ENCODE measurements around the gene KLHDC9. TPM values are rescaled to one million over a fixed set of nuclear protein-coding genes. Genes with fewer than 3 reads are reported as not detected.

KLHDC9 gene
- total and polyA plus RNA-seq, 9 of the 15 experiments (the other 6 are each of a cell fraction or from before 2014, with no cell fraction given) = not detected

DNA sequence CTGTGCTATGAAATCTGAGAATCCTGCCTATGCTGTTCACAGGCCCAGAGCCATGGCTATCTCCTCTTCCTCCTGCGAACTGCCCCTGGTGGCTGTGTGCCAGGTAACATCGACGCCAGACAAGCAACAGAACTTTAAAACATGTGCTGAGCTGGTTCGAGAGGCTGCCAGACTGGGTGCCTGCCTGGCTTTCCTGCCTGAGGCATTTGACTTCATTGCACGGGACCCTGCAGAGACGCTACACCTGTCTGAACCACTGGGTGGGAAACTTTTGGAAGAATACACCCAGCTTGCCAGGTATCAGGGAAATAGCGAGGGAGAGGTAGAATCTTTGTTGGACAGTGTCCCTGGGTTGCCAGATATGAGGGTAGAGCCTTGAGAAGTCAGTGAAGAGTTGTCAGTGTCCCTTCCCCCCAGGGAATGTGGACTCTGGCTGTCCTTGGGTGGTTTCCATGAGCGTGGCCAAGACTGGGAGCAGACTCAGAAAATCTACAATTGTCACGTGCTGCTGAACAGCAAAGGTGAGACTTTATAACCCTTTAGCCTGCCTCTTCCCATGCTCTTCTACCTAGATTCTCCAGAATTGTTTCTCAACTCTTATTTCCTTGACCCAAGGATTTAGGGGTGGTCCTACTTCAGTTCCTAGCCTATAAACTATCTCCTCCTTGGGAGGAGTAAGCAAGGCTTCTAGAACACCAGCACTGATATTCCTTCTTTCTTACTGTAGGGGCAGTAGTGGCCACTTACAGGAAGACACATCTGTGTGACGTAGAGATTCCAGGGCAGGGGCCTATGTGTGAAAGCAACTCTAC, 21.1 kb downstream of the KLHDC9 start:
- Histone ChIP-seq H3K4me1 (replicated peaks in 1 of 2; ENCODE audit: control insufficient read depth in 2 of 2, insufficient read depth in 2 of 2, low read length in 2 of 2) (peaks cover 28 to 42% of the 10 kb centered on the region in 2 experiments), H4K20me1 (replicated peaks; ENCODE audit: control insufficient read depth, insufficient read depth, low read length) (peaks cover 3% of the 10 kb centered on the region; the same call in 1 of the 2 replicates), H3K9ac (ENCODE audit: insufficient read depth in 1 of 2, low read depth in 2 of 2, low read length in 2 of 2) (peak overlapping the region; percentile 78 to 97), H3K27me3 (ENCODE audit: control insufficient read depth in 2 of 2, insufficient read depth in 2 of 2, low read length in 2 of 2) (no peaks in the 10 kb centered on the region; a peak in 1 of 5 replicates), H3K4me2 (ENCODE audit: insufficient read depth, low read length) (peak overlapping the region; percentile 98), H3K36me3 (ENCODE audit: control insufficient read depth, insufficient read depth, low read length) (peaks cover 72% of the 10 kb centered on the region), H2AFZ (ENCODE audit: low read depth, low read length) (0 out of 2 replicates have a peak overlapping the region, but pooled peaks have one; percentile 25), H3K9me3 (replicated peaks; ENCODE audit: control insufficient read depth, insufficient read depth, low read depth, low read length) (no peaks in the 10 kb centered on the region), H3K4me3 (peak overlapping the region; percentile 81), H3K79me2 (ENCODE audit: control insufficient read depth, insufficient read depth, low read length) (peaks cover 61% of the 10 kb centered on the region), H3K9me1 (ENCODE audit: control insufficient read depth, insufficient read depth, low read length) (no peaks in the 10 kb centered on the region), H3K27ac (ENCODE audit: extremely low read depth, low read depth, low read length) (peak overlapping the region; percentile 95)
- in situ Hi-C loops (cut with MboI) (no loop called here), intact Hi-C loops (cut with micrococcal nuclease) (loop anchor here (1.0 to 2.0 kb wide), 2 partner anchors 13 to 48 kb away; partner anchors contain the start of genes DEDD and PPOX)
- ChIA-PET POLR2A (interaction anchor here (5.3 kb wide), 1 partner anchor 8 kb away, joined by 39 read pairs; no protein-coding TSS in a partner anchor), CTCF (ENCODE audit: low intra/inter-chr PET ratio) (no interaction called here)
- ATAC-seq (peak; percentile 79), FAIRE-seq (peak; percentile 96), DNase-seq (ENCODE audit: extremely low read depth in 1 of 4, low spot score in 3 of 4) (peak; percentile 68 to 83 (median 76))
- BruUV-seq (replicated peaks) = no TSS peak
- WGBS (ENCODE audit: insufficient coverage, low coverage, missing lambda C conversion rate) = 24% methylated on average over 10 of the region's 10 CpGs
- no peak for TF ChIP-seq TAF1 (IDR thresholded peaks at IDR 0.05; ENCODE audit: control insufficient read depth, extremely low read depth, insufficient read depth, low read length, severe bottlenecking)
- no peak for TF ChIP-seq MYNN (IDR thresholded peaks at IDR 0.05)
- TF ChIP-seq MYNN (CRISPR knock-in tag; IDR thresholded peaks at IDR 0.05) = no peak
- peak; percentile 70; the same call in 1 of the 2 replicates for TF ChIP-seq FOXP1 (CRISPR knock-in tag; IDR thresholded peaks at IDR 0.05)
- peak; percentile 79; the same call in 1 of the 2 replicates for TF ChIP-seq POLR2AphosphoS2 (IDR thresholded peaks at IDR 0.05; ENCODE audit: low read length)
- TF ChIP-seq, protein P1, sequence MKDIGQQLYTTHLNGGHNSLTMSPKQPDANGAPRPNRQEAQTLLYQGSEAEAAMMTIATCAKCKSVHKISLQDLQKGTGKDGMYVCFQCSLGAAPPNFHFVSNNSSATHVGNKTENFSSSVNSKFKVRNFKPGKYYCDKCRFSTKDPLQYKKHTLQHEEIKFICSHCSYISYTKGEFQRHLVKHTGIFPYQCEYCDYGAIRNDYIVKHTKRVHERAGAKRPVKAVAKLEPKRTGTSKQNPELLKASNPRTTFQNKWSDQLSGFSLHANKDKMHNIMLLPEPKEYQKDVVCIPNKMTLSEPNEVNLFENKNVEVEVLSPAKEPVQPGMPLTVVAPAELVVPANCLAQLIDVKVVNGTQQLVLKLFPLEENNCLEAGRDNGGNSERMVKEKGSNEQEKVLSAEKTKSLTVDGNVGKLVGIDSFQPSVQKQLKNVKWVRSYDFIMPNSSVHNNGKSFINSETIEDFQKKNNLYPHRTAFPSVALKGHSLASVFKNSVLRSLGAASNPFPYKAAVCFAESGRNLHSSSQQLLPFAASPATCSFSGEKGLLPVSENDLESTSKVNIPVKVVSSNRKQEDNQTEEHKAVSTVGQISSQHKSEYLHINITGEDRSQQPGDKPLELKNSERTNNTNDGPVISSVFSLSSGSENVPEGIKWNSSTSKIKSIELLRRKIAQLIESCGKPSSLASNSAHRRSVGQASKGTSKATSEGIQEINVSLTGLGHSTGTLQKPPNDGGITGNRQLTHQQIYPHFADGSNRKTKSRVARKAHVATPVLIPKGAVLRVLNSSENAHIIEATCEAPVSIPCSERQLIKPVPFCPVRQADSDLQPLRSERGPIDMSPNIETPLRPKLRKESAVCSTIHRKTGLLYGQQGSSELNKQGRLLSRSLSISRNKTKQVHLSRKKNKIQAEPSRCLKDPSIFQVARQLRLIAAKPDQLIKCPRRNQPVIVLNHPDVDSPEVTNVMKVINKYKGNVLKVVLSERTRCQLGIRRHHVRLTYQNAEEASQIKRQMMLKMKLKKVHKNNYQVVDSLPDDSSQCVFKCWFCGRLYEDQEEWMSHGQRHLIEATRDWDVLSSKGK (CRISPR knock-in tag; IDR thresholded peaks at IDR 0.05) = no peak
- no peak for TF ChIP-seq TGIF2 (CRISPR knock-in tag; IDR thresholded peaks at IDR 0.05)
- TF ChIP-seq, protein P2, sequence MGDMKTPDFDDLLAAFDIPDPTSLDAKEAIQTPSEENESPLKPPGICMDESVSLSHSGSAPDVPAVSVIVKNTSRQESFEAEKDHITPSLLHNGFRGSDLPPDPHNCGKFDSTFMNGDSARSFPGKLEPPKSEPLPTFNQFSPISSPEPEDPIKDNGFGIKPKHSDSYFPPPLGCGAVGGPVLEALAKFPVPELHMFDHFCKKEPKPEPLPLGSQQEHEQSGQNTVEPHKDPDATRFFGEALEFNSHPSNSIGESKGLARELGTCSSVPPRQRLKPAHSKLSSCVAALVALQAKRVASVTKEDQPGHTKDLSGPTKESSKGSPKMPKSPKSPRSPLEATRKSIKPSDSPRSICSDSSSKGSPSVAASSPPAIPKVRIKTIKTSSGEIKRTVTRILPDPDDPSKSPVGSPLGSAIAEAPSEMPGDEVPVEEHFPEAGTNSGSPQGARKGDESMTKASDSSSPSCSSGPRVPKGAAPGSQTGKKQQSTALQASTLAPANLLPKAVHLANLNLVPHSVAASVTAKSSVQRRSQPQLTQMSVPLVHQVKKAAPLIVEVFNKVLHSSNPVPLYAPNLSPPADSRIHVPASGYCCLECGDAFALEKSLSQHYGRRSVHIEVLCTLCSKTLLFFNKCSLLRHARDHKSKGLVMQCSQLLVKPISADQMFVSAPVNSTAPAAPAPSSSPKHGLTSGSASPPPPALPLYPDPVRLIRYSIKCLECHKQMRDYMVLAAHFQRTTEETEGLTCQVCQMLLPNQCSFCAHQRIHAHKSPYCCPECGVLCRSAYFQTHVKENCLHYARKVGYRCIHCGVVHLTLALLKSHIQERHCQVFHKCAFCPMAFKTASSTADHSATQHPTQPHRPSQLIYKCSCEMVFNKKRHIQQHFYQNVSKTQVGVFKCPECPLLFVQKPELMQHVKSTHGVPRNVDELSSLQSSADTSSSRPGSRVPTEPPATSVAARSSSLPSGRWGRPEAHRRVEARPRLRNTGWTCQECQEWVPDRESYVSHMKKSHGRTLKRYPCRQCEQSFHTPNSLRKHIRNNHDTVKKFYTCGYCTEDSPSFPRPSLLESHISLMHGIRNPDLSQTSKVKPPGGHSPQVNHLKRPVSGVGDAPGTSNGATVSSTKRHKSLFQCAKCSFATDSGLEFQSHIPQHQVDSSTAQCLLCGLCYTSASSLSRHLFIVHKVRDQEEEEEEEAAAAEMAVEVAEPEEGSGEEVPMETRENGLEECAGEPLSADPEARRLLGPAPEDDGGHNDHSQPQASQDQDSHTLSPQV (IDR thresholded peaks at IDR 0.05) = peak; percentile 60
- TF ChIP-seq, protein P3, sequence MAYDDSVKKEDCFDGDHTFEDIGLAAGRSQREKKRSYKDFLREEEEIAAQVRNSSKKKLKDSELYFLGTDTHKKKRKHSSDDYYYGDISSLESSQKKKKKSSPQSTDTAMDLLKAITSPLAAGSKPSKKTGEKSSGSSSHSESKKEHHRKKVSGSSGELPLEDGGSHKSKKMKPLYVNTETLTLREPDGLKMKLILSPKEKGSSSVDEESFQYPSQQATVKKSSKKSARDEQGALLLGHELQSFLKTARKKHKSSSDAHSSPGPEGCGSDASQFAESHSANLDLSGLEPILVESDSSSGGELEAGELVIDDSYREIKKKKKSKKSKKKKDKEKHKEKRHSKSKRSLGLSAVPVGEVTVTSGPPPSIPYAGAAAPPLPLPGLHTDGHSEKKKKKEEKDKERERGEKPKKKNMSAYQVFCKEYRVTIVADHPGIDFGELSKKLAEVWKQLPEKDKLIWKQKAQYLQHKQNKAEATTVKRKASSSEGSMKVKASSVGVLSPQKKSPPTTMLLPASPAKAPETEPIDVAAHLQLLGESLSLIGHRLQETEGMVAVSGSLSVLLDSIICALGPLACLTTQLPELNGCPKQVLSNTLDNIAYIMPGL (CRISPR knock-in tag; IDR thresholded peaks at IDR 0.05) = no peak
- no peak for TF ChIP-seq STAT5B (CRISPR knock-in tag; IDR thresholded peaks at IDR 0.05)

All from K562 (cell line).